ENCODE data around the gene KCNH6.

The KCNH6 gene

GRCh38 chr17:63523253-63523855 lies at the start of gene KCNH6:
TSS of gene KCNH6 (plus strand) at chr17:63523358. CDS start at chr17:63523414, 56 bp downstream.
- no peak for DNase-seq (ENCODE audit: low read depth)

GRCh38 chr17:63474174-63474573 lies 49.0 kb upstream of the KCNH6 start:
- DNase-seq (ENCODE audit: low read depth) = no peak

GRCh38 chr17:63474586-63475460 lies 48.3 kb upstream of the KCNH6 start:
- DNase-seq (ENCODE audit: low read depth) = no peak

GRCh38 chr17:63475491-63476412 lies 47.4 kb upstream of the KCNH6 start:
- DNase-seq (ENCODE audit: low read depth) = no peak

- DNase-seq (ENCODE audit: low read depth) = peak; percentile 5
Observed at GRCh38 chr17:63476459-63476853, 46.7 kb upstream of the KCNH6 start.

- DNase-seq (ENCODE audit: low read depth) = peak; percentile 32
Observed at GRCh38 chr17:63476854-63477479, 46.2 kb upstream of the KCNH6 start, which contains the start of gene ACE. TSS of gene ACE (plus strand) at chr17:63477061. CDS start at chr17:63477095, 34 bp downstream.

- DNase-seq (ENCODE audit: low read depth) = no peak
Observed at GRCh38 chr17:63477480-63478440, 45.4 kb upstream of the KCNH6 start.

- peak; percentile 65 for DNase-seq (ENCODE audit: low read depth)
Observed at GRCh38 chr17:63478814-63479494, 44.2 kb upstream of the KCNH6 start.

- no peak for DNase-seq (ENCODE audit: low read depth)
Observed at GRCh38 chr17:63479495-63480184, 43.5 kb upstream of the KCNH6 start.

GRCh38 chr17:63480192-63480784 lies 42.9 kb upstream of the KCNH6 start:
- no peak for DNase-seq (ENCODE audit: low read depth)

GRCh38 chr17:63480826-63481487 lies 42.2 kb upstream of the KCNH6 start:
- no peak for DNase-seq (ENCODE audit: low read depth)

GRCh38 chr17:63481488-63481870 lies 41.7 kb upstream of the KCNH6 start:
- no peak for DNase-seq (ENCODE audit: low read depth)

GRCh38 chr17:63482509-63482908 lies 40.6 kb upstream of the KCNH6 start:
- DNase-seq (ENCODE audit: low read depth) = no peak

GRCh38 chr17:63483038-63483437 lies 40.1 kb upstream of the KCNH6 start:
- no peak for DNase-seq (ENCODE audit: low read depth)

- no peak for DNase-seq (ENCODE audit: low read depth)
Observed at GRCh38 chr17:63483655-63484575, 39.2 kb upstream of the KCNH6 start.

GRCh38 chr17:63486317-63487013 lies 36.7 kb upstream of the KCNH6 start:
- no peak for DNase-seq (ENCODE audit: low read depth)

GRCh38 chr17:63487014-63487339 lies 36.2 kb upstream of the KCNH6 start:
- DNase-seq (ENCODE audit: low read depth) = no peak
